HG03439 (cell line): Measurements from ENCODE around the gene PRR4.

Source experiments
- ATAC-seq: cut with Tn5 transposase; IDR thresholded peaks from one replicate; pipeline ENCODE4 v1.9.1; 2021; ENCODE audit warnings: mild to moderate bottlenecking, moderate library complexity; ENCODE audit not compliant: unreplicated experiment

PRR4 gene

DNA sequence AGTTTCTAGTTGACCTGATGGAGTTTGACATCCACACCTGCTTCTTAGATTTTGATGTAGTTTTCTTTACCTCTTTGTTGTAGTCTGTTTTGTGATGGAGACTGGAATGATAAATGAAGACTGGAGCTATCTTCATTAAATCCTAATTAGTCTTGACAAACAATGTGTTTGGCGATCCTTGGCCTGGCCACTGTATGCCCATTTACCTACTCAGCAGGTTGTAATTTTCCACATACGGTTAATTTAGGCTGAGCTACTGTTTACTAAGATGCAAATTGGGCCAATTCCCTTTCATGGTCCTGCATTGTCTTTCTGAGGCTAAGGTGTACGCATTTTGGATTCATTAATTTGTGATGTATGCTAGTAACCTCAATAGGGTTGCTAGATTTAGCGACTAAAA is 46.7 kb downstream of the PRR4 start, which contains the start of gene TAS2R7:
Gene TAS2R7 (minus strand): TSS at position 41 of the 400 bp plus-strand sequence. CDS start 57 bp downstream, outside the sequence.
- no peak for ATAC-seq

GRCh38 chr12:10801741-10802140 is 47.5 kb downstream of the PRR4 start:
- no peak for ATAC-seq
